DMS 273 treated with DMSO at 0.1 percent for 48 hours (cell line): ENCODE measurements around the gene PHF3.

Source experiments
- DNase-seq: peaks from one replicate; lab custom pipeline; 2025; lab: John Stamatoyannopoulos, UW

PHF3 gene

GRCh38 chr6:63644668-63645326, 9.2 kb downstream of the PHF3 start:
- DNase-seq: no peak

- DNase-seq: no peak
Observed at GRCh38 chr6:63649269-63649668, 13.7 kb downstream of the PHF3 start.

- DNase-seq: no peak
Observed at GRCh38 chr6:63649847-63650265, 14.3 kb downstream of the PHF3 start.

GRCh38 chr6:63652980-63653379, 17.4 kb downstream of the PHF3 start:
- no peak for DNase-seq

- DNase-seq: no peak
Observed at GRCh38 chr6:63660757-63661156, 25.2 kb downstream of the PHF3 start.

- no peak for DNase-seq
Observed at GRCh38 chr6:63661769-63662168, 26.2 kb downstream of the PHF3 start.

GRCh38 chr6:63663147-63663955, 27.7 kb downstream of the PHF3 start:
- no peak for DNase-seq

- DNase-seq: no peak
Observed at GRCh38 chr6:63663956-63664281, 28.3 kb downstream of the PHF3 start.

- no peak for DNase-seq
Observed at GRCh38 chr6:63671098-63671754, 35.6 kb downstream of the PHF3 start.

GRCh38 chr6:63672582-63673129, 37.1 kb downstream of the PHF3 start:
- no peak for DNase-seq

- no peak for DNase-seq
Observed at GRCh38 chr6:63673692-63674091, 38.1 kb downstream of the PHF3 start.

- no peak for DNase-seq
Observed at GRCh38 chr6:63674635-63675034, 39.0 kb downstream of the PHF3 start.

- no peak for DNase-seq
Observed at GRCh38 chr6:63675138-63675537, 39.5 kb downstream of the PHF3 start.

GRCh38 chr6:63676412-63677114, 41.0 kb downstream of the PHF3 start:
- DNase-seq: no peak

- no peak for DNase-seq
Observed at GRCh38 chr6:63677282-63677681, 41.7 kb downstream of the PHF3 start.

GRCh38 chr6:63683071-63683603, 47.5 kb downstream of the PHF3 start:
- DNase-seq: no peak

- DNase-seq: no peak
Observed at GRCh38 chr6:63685446-63686379, 50.1 kb downstream of the PHF3 start.

GRCh38 chr6:63689421-63689820, 53.8 kb downstream of the PHF3 start:
- DNase-seq: no peak

GRCh38 chr6:63690221-63690620, 54.6 kb downstream of the PHF3 start:
- DNase-seq: no peak

GRCh38 chr6:63705707-63706106, 70.1 kb downstream of the PHF3 start:
- no peak for DNase-seq

- DNase-seq: no peak
Observed at GRCh38 chr6:63706630-63707029, 71.0 kb downstream of the PHF3 start.
